GM18526 (cell line): Measurements from ENCODE around the gene ESF1.

ENCODE experiments used
- POLR2A ChIP-seq: IDR thresholded peaks from 3 replicates; pipeline ENCODE4 v1.6.1; 2011; ENCODE audit not compliant: insufficient read length; ENCODE audit errors: extremely low read depth

ESF1 gene

DNA sequence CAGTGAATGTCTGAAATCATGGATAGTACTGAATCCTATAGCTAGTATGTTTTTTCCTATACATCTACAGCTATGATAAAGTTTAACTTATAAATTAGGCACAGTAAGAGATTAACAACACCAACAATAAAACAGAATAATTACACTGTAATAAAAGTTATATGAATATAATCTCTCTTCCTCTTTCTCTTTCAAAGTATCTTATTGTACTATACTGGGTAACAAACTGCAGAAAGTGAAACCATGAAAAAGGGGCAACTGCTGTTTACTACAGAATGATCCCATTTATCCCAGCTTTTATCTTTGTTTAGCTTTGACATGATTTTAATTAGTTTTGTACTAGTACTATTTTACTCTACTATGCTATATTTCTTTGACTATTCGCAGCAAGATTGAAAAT, 25.8 kb downstream of the ESF1 start:
- TF ChIP-seq POLR2A = no peak

DNA sequence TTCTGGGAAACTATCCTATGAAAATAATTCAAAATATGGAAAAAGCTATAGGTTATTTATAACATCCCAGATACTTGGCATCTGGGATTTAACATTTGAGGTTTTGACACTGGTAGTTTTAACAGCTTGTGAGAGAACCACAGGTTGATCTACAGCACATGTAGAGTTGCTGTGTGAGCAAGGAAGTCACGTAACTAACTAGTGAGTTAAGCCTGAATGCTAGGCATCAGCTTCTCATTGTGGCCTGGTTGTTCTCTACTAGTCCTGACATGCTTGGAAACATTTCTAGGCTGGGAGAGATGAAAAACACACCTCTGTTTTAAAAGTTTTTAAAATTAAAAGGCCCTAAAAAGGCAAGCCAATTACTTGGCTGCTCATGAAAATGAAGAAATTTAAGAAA, 28.2 kb downstream of the ESF1 start:
- TF ChIP-seq POLR2A = no peak

DNA sequence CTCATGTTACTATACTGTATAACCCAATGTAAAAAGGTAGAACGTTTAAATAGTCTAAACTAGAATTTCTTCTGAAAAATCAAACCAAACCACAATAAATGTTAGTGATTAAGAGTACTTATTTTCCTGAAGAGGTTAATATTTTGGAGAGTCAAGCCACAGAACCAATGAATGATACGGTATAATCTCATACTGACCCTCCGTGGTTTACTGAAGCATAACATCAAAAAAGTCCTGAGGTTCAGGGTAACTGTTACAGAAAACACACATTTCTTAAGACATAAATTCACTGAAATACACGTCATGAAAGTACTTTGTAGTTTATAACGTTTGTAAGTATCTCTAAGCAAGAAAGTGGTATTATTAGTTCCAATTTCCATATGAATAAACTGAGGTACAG, 28.9 kb downstream of the ESF1 start:
- no peak for TF ChIP-seq POLR2A

DNA sequence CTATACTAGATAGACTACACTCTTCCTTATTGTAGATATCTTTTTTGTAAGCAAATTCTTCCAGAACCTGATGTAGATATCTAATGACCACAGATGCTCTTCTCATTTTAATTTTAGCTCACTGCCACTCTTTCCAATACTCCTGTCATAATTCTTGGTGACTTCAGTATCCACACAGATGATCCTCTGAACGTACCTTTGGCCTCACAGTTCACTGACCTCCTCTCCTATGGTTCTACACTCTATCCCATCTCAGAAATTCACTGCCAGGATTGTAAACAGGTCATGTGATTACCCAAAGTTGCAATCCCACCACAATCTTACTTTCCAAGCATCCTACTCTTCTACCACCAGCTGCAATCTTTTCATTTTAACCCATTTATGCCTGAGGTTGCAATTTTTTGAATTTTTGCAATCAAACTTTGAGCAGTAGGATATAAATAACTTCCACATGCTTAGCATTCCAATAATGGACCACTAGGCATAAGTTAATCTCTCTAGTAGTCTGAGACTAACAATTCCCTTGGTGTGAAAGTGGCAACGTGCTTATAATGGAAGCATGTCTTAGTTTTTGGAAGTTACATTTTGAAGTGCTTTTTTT, 31.2 kb downstream of the ESF1 start:
- no peak for TF ChIP-seq POLR2A

DNA sequence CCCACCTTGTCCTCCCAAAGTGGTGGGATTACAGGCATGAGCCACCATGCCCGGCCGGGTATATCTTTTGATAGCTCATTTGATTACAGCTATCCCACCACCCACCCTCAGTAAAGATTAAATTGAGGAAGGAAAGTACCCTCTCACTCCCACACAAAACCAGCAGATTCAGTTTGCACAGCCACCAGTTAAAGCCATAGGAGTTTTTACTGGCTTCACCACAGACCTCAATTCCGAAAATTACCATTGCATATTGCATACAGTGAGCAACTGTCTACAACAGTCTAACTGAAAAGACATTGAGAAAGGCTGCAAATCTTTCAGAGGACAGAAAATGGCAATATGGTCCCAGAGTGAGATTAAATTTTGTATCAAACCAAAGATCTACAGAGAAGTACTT, 34.9 kb downstream of the ESF1 start:
- no peak for TF ChIP-seq POLR2A

DNA sequence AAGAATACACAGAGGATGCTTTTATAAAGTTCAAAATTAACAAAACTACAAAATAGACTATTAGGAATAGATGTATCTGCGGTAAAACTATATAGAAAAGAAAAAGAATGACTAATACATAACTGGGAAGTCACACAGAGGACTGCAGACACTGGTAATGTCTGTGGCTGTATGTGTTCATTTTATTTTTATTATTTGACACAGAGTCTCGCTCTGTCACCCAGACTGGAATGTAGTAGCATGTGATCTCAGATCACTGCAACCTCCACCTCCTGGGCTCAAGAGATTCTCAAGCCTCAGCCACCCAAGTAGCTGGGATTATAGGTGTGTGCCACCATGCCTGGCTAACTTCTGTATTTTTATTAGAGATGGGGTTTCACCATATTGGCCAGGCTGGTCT, 38.9 kb downstream of the ESF1 start:
- no peak for TF ChIP-seq POLR2A

DNA sequence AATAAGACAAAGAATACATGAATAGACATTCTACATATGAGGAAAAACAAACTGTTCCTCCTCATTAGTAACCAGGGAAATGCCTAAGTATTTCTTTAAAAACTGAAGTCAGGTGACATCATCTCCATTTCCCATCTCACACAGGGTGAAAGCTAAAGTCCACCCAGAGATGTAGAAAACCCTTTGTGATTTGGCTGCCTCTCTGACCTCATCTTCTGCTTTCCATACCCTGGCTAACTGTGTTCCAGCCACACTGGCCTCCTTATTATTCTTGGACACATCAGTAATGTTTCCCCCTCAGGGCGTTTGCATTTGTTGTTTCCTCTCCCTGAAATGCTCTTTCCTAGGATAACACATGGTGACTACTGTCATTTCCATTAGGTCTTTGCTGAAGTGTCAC, 40.4 kb downstream of the ESF1 start:
- TF ChIP-seq POLR2A = no peak

DNA sequence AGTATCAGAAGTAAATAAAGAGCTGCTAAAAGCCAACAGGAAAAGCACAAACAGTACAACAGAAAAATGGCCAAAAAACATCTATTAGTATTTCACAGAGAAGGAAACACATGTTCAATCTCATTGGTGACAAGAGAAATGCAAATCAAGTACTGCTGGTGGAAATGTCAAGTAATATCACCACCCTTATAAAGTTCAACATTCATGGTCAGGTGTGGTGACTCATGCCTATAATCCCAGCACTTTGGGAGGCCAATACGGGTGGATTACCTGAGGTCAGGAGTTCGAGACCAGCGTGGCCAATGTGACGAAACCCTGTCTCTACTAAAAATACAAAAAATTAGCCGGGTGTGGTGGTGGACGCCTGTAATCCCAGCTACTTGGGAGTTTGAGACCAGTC, 42.8 kb downstream of the ESF1 start:
- no peak for TF ChIP-seq POLR2A

DNA sequence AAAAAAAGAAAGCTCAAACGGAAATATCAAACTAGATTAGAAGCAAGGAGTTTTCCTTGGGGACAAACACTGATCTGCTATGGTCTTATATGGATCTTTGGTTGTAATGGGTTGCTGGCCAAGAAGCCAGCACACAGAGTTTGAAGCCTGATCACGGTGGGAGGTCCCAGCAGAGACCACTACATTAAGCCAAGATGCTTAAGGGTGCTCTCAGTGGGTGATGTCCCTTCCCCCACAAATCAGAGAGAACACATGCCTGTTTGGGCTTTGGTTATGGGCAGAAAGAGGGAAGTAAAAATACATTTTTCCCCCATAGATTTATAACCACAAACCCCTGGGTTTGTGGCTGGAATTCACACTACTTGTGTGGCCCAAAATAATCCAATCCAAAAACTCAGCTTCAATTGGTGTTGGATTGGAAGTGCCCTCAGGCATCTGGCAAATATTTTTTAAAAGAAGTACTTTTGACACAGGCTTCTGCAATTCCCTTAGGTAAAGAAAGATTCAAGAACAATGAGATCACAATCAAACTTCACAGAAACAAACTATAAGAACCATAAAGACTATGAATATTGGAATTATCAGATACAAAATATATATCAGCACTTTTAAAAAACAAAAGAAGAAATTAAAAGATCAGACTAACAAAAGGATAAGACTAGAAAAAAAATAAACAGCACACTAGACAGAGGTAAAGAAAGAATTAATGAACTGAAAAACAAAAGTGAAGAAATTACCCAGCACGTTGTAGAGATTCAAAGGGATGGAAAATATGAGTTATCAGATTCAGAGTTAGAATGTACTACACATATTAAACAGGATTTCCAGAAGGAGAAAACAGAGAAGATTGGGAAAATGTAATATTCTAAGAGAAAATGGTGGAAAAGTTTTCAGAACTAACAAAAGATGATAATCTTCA, 44.7 kb downstream of the ESF1 start:
- TF ChIP-seq POLR2A = no peak

DNA sequence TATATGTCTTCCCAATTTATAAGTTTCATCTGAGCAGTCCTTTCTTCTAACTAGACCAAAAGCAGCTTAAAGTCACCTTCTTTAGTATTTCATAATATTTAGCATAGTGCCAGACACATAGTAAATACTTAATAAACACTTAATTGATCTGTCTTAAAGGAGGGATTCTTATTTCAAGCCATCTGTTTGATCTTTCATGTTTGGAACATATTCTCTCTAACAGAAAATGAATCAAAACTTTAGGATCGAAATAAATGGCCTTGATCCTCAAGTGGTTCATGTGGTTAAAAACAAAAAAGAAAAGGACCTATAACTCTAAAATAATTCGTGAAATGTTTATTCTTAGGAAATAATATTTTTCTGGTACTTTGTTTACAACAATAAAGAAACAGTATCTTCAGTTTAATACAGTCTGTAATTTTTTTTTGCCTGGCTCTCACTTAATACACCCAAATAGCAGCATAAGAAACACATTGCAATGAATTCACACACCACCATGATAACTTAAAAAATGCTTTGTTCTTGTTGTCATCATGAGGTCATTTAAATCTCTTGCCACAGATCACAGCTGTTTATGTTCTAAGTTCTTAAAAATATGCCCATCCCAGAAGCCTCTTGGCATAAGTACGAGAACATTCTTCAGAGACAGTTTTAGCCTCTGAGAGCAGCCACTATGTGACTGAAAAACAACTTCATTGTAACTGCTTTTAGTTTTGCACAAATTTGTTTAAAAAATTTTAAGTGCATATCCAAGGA, 48.1 kb downstream of the ESF1 start:
- TF ChIP-seq POLR2A = no peak

DNA sequence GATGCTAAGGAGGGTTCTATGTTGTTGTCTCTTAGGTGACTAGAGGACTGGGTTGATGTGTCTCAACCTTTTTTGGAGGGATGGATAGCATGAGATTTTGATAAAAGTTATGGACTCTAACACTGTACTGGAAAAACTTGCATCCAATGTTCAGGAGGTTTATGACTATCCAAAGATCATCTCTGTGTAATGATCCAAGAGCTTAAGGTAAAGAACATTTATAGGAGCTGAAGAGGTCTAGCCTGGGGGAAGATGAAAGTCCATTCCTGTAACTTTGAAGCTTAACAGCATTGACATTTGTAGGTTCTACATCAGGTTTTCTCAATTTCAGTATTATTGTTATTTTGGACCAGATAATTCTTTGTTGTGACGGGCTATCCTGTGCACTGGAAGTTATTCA, 48.9 kb downstream of the ESF1 start:
- TF ChIP-seq POLR2A = no peak

DNA sequence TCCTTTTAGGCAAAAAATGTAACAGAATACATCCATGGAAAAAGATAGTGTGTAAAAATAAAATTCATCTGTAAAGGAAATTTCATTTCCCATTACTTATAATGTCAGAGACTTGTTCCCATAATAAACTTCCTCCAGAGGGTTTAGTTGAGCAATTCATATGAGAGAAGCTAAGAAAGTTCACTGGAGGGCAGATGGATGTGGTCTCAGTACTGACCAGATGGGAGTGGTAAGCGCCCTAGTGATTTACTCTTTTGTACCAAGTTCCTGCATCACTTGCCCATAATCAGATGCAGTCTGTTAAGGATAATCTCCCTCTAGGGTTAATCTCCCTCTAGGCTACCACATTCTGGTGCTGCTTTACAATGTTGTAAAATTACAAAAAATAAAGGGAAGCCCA, 61.7 kb downstream of the ESF1 start:
- TF ChIP-seq POLR2A = no peak

DNA sequence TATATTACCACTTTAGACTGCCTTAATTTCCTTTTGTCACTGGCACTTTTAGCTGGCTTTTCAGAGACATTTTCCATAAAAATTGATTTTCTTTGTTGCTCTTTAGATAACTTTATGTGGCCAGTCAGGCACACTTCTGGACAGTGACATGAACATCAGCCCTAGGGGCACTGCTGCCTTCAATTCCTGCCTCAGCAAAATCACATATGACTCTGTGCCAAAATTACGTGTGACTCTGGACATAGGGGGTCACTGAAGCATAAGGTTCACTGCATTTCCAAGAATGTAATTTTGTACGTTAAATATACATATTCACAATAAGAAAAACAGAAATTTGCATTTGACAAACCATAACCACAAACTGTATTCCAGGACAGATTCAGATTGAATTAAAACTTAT, 66.5 kb downstream of the ESF1 start:
- TF ChIP-seq POLR2A = no peak

DNA sequence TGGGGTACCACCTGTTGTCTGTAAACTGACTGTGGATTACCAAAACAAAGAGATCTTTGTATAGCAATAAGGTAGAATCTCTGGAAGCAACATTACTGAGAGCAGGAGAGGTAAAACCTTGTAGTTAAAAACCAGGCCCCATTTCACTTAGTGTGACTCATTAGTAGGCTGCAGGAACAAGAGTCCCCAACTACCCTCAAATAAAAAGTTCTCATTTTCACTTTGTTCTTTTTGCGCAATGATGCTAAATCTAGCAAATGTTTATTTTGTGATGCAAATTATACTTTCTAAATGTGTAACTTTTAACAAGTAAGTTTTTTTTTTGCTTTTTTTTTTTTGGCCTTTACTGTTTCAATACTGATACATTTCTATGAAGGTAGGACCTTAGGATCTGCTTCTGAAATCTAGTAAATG, 67.1 kb downstream of the ESF1 start:
- TF ChIP-seq POLR2A = no peak

DNA sequence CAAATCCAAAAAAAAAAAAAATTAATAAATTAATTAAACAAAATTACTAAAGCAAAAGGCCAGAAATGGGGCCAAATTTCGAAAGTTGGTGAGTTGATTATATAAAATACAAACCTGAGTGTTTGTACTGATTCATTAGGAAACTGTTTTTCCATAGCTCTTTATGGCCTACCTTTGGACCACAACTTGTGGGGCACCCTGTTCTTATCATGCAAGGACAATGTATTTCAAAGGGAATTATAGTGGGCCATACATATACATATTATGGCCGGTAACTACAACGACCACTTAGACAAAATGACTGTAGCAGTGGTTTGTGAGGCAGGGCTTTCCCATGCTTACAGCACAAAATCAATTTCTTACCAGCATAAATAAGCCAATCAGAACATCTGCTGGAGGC, 69.5 kb downstream of the ESF1 start:
- no peak for TF ChIP-seq POLR2A

DNA sequence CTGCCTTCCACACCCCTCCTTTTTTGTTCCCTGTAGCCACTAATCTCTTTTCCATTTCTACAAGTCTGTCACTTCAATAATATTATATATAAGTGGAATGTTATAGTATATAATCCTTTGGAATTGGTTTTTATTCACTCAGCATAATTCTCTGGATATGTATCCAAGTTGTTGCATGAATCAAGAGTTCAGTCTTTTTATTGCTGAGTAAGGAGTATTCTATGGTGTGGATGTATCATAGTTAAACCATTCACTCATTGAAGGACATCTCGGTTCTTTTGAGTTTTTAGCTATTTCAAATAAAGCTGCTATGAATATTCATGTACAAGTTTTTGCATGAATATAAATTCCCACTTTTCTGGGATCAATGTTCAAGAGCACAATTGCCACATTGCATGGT, 76.5 kb downstream of the ESF1 start:
- TF ChIP-seq POLR2A = no peak
